GM19193 (cell line): Measurements from ENCODE around the gene PTPA.
A peak's percentile ranks its signal among the peaks of the same experiment; 100 is the strongest.

Source experiments
- POLR2A ChIP-seq: IDR thresholded peaks from 4 replicates; pipeline ENCODE4 v1.6.1; 2011; ENCODE audit not compliant: insufficient read depth, insufficient read length; ENCODE audit errors: extremely low read depth

PTPA gene

GRCh38 chr9:129110740-129111527, at the start of gene PTPA, which contains the start of gene CRAT:
Gene PTPA, plus strand, starts transcription at chr9:129111415. Its CDS starts 186 bp downstream, at chr9:129111601.
Gene CRAT, minus strand, starts transcription at chr9:129110793. Its CDS starts 284 bp downstream, at chr9:129110509.
- peak; percentile 87 for TF ChIP-seq POLR2A

DNA sequence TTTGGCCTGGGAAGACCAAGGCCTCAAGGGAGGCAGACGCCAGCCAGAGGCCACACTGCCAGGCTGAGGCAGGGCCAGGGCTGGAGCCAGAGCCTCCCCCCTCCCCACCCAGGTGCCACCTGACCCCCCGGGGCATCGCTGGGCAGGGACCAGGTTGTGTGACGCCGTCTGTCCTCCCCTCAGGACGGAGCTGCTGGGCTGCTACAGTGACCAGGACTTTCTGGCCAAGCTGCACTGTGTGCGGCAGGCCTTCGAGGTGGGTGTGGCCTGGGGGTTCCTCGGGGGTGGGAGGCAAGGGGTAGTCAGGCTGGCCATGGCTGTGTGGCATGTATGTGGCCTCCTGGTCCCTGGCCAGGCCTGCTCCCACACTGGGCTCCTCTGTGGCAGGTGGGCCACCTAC, 48.2 kb upstream of the PTPA start:
- TF ChIP-seq POLR2A: no peak

- no peak for TF ChIP-seq POLR2A
Measured at GRCh38 chr9:129064499-129064908, 46.7 kb upstream of the PTPA start.

DNA sequence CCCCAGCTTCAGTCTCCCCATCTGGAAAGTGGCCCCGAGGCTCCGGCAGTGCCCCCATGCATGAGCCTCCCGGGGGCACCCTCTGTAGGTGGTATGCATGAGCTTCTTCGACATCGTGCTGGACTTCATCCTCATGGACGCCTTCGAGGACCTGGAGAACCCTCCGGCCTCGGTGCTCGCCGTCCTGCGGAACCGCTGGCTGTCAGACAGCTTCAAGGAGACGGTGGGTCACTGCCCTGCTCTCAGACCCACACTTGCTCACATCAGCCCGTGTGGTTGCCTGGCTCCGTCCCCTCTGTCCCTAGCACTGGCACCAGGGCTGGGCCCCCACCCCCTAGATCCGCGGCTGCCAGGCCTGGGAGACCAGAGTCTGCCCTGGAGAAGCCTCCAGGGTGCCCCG, 43.1 kb upstream of the PTPA start:
- no peak for TF ChIP-seq POLR2A

DNA sequence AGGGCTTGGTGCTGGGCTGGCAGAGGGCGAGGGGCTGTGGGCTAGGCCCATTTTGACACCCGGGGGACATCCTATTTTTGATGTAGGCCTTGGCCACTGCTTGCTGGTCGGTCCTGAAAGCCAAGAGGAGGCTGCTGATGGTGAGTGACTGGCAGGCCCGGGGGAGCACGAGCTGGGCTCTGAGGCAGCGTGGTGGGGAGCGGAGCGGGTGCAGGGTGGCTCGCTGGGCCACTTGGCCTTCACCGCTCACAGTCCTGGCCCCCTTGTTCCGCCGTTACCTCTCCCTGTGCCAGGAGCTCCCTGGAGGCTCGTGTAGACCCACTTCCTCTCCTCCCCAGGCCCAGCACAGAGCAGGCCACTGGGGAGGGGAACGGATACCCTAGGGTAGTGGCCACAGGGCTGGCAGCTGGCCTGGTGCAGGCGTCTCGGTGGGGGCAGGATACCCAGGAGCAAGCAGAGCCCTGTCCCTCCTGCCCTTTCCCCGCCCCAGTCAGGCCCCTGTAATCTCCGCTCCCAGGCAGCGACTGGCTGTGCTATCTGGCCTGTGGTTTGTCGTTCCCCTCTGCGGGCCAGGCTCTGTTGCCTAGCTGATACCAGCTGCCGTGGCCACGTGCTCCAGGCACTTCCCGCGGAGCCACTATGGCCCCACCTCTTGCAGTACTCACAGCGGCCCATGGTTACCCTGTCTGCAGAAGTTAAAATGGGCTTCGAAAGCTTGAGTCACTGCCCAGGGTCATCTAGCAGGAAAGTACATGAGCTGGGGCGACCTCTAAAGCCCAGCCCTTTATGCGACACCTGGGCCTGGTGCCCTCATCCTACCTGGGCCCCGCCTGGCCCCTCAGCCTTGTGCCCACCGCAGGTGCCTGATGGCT, 42.0 kb upstream of the PTPA start:
- peak; percentile 23 for TF ChIP-seq POLR2A

DNA sequence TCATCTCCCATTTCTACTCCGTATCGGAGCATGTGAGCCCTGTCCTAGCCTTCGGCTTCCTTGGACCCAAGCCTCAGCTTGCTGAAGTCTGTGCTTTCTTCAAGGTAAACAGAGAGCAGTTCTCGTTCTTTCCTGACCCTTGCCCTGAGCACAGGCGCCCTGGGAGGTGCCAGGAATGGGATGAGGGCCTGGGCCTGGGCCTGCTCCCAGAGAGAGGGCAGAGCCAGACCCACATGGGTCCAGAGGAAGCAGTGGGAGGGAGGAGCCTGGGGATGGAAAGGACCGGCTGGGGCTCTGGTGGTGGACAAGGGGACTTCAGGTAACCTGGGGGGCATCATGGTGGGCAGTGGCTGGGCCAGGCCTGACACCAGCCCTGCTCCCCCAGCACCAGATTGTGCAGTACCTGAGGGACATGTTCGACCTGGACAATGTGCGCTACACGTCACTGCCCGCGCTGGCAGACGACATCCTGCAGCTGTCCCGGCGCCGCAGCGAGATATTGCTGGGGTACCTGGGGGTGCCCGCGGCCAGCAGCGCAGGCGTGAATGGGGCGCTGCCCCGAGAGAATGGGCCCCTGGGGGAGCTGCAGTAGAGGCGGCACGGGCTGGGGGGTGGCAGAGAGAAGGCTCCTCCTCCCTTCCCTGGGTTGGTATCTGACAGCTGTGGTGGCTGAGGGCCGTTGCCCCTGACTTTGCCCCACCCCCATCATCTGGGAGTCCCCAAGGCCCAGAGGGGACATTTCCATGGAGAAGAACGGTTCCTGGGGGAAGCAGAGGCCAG, 41.2 kb upstream of the PTPA start:
- TF ChIP-seq POLR2A: no peak

- no peak for TF ChIP-seq POLR2A
Measured at GRCh38 chr9:129070696-129071525, 40.3 kb upstream of the PTPA start.

DNA sequence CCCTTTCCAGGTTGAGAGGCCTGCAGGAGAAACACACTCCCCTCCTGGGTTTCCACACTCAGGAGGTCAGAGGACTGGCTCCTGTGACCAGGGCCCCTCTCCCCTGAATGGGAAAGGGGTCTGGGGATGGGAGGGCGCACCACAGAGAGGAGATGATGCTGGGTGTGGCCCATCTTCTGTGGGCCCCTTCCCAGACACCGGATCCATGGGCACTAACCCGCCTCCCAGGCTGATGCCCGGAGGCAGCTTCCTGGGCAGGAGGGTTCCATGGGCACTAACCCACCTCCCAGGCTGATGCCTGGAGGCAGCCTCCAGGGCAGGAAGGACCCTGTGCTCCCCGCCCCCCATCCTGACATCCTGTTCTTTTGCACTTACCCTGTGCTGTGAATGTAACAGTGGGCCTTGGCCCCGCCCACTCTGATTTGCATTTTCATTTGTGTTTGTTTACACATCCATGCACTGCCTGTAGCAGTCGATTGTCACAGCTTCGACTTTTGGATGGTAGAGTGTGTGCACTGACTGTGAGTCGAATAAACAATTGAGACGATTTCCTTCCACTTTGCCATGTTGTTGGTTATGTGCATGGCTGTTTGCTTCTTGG, 39.6 kb upstream of the PTPA start:
- no peak for TF ChIP-seq POLR2A

- no peak for TF ChIP-seq POLR2A
Measured at GRCh38 chr9:129072171-129072570, 39.0 kb upstream of the PTPA start.

- no peak for TF ChIP-seq POLR2A
Measured at GRCh38 chr9:129073404-129073803, 37.8 kb upstream of the PTPA start.

DNA sequence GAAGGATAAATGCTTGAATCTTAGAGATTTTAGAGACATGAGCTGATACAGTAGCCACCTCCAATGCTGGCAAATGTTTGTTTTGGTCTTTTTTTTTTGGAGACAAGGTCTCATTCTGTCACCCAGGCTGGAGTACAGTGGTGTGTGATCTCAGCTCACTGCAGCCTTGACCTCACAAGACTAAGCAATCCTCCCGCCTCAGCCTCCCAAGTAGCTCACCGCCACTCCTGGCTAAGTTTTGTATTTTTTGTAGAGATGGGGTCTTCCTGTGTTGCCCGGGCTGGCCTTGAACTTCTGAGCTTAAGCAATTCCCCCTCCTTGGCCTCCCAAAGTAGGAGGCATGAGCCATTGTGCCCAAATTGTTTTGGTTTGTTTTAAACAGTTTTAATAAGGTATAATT, 37.1 kb upstream of the PTPA start:
- TF ChIP-seq POLR2A: no peak

DNA sequence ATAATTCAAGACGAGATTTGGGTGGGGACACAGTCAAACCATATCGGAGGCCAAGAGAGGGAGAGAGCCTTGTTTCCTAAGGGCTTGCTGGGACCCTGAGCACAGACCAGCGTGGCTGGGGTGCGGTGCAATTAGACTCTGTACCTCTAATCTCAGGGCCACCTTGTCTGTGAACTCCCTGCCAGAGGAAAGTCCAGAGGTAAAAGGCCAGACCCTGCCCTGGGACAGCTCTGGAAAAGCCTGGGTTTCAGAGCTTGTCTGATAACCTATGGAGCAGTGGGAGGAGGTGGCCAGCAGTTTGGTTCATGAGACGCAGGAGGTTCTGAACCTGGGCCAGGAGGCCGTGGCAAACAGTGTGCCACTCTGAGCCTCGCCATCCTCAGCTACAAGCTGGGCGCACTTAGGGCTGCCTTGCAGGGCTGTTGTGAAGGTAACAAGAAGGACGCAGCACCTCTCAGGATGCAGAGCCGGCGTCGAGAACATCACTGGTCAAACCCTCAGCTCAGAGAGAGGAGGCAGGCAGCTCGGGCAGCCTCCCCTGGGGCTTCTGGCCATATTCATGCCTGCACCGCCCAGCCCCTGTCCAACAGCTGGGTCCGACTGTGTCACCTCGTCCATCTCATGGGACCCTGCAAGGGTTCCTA, 35.1 kb upstream of the PTPA start:
- no peak for TF ChIP-seq POLR2A

DNA sequence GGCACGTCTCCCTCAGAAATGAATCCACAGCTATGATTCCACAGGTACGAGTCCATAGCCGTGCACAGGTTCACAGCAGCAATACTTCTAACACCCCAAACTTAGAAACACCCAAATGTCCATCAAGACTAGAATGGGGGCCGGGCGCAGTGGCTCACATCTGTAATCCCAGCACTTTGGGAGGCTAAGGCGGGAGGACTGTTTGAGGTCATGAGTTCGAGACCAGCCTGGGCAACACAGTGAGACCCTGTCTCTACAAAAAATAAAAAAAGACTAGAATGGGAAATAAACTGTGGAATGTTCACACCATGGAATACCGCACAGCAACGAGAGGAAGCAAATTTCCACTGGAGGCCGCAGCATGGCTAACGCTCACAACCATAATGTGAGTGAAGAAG, 34.6 kb upstream of the PTPA start:
- no peak for TF ChIP-seq POLR2A
